Measurements from ENCODE around the gene ABCA9. TPM values are rescaled to one million over a fixed set of nuclear protein-coding genes. Genes with fewer than 3 reads are reported as not detected.
"Not testable (repeated sequence)": the region's sequence is repeated elsewhere in the genome, so short reads cannot be mapped to it uniquely, and the experiment has no call there.

Gene ABCA9
- total RNA-seq, 1 experiment from 2014 or later: 0.05 TPM

DNA sequence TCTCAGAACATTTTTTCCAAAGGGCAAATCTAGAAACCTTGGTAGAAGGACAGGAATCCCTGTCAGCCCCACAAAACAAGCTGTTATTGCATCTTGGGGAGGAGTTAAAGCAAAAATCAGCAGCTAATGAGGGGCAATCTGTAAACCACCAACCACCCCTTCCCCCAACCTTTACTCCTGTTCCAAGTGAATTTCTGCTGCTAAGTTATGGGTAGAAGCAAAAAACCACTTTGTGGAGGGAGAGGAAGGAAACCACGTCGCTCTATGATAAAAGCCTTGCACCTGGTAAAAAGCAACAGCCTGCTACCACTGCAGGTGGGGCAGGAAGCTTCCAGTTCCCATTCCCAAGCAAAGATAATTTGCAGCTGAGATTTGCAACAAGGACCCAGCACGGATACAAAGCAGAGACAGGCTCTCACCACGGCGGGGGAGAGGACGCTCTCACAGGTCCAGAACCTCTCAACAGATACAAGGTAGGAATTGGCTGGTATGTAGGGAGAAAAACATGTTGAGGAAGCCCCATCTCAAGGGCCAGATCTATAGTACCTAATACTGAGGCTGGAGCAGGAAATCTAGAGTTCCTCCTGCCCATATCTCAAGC is 116.2 kb downstream of the ABCA9 start:
- H3K27ac ChIP-seq (ENCODE audit: low read length): no peak overlapping the region
- H3K4me3 ChIP-seq (ENCODE audit: low read depth in 2 of 2, low read length in 2 of 2): no peak overlapping the region
- TF ChIP-seq TCF7L2 (IDR thresholded peaks at IDR 0.05; ENCODE audit: low read depth, low read length) (no peak), POLR2AphosphoS5 (IDR thresholded peaks at IDR 0.05; ENCODE audit: low read depth, low read length) (no peak), SIN3A (IDR thresholded peaks at IDR 0.05; ENCODE audit: borderline replicate concordance, insufficient read depth, low read depth, low read length) (no peak)
- TF ChIP-seq, protein P1, sequence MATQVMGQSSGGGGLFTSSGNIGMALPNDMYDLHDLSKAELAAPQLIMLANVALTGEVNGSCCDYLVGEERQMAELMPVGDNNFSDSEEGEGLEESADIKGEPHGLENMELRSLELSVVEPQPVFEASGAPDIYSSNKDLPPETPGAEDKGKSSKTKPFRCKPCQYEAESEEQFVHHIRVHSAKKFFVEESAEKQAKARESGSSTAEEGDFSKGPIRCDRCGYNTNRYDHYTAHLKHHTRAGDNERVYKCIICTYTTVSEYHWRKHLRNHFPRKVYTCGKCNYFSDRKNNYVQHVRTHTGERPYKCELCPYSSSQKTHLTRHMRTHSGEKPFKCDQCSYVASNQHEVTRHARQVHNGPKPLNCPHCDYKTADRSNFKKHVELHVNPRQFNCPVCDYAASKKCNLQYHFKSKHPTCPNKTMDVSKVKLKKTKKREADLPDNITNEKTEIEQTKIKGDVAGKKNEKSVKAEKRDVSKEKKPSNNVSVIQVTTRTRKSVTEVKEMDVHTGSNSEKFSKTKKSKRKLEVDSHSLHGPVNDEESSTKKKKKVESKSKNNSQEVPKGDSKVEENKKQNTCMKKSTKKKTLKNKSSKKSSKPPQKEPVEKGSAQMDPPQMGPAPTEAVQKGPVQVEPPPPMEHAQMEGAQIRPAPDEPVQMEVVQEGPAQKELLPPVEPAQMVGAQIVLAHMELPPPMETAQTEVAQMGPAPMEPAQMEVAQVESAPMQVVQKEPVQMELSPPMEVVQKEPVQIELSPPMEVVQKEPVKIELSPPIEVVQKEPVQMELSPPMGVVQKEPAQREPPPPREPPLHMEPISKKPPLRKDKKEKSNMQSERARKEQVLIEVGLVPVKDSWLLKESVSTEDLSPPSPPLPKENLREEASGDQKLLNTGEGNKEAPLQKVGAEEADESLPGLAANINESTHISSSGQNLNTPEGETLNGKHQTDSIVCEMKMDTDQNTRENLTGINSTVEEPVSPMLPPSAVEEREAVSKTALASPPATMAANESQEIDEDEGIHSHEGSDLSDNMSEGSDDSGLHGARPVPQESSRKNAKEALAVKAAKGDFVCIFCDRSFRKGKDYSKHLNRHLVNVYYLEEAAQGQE (IDR thresholded peaks at IDR 0.05; ENCODE audit: insufficient read depth in 1 of 2, low read depth in 2 of 2, low read length in 1 of 2): no peak
- TF ChIP-seq, protein P2, sequence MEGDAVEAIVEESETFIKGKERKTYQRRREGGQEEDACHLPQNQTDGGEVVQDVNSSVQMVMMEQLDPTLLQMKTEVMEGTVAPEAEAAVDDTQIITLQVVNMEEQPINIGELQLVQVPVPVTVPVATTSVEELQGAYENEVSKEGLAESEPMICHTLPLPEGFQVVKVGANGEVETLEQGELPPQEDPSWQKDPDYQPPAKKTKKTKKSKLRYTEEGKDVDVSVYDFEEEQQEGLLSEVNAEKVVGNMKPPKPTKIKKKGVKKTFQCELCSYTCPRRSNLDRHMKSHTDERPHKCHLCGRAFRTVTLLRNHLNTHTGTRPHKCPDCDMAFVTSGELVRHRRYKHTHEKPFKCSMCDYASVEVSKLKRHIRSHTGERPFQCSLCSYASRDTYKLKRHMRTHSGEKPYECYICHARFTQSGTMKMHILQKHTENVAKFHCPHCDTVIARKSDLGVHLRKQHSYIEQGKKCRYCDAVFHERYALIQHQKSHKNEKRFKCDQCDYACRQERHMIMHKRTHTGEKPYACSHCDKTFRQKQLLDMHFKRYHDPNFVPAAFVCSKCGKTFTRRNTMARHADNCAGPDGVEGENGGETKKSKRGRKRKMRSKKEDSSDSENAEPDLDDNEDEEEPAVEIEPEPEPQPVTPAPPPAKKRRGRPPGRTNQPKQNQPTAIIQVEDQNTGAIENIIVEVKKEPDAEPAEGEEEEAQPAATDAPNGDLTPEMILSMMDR (IDR thresholded peaks at IDR 0.05): no peak
- POLR2A ChIA-PET: no interaction called here
- DNase-seq (ENCODE audit: low read depth, low spot score) (no peak), ATAC-seq (no peak)
- intact Hi-C loops (cut with micrococcal nuclease; ENCODE audit: unreplicated experiment) (no loop called here), in situ Hi-C loops (cut with HindIII; ENCODE audit: low pct_unique_long_range_greater_than_20kb, low sequenced_read_pairs) (no loop called here)
- H3K4me1 ChIP-seq (ENCODE audit: control insufficient read depth, insufficient read depth, low read length): no peaks in the 10 kb centered on the region
- H3K27me3 ChIP-seq (ENCODE audit: control insufficient read depth, insufficient read depth, low read length): no peaks in the 10 kb centered on the region
- CTCF ChIA-PET: no interaction called here
- no TSS peak for BruUV-seq (replicated peaks)
- no peaks in the 10 kb centered on the region for H3K9me3 ChIP-seq (ENCODE audit: control insufficient read depth, insufficient read depth, low read depth, low read length)
- no peaks in the 10 kb centered on the region for H3K36me3 ChIP-seq (ENCODE audit: control insufficient read depth, insufficient read depth, low read length)

DNA sequence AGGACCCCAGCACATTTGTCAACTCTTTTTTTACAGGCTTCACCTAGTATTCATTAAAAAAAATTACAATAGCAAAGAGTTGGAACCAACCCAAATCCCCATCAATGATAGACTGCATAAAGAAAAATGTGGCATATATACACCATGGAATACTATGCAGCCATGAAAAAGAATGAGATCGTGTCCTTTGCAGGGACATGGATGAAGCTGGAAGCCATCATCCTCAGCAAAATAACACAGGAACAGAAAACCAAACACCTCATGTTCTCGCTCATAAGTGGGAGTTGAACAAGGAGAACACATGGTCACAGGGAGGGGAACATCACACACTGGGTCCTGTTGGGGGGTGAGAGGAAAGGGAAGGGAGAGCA is 116.9 kb downstream of the ABCA9 start:
- H3K27me3 ChIP-seq (ENCODE audit: control insufficient read depth, insufficient read depth, low read length); ATAC-seq; H3K9me3 ChIP-seq (ENCODE audit: control insufficient read depth, insufficient read depth, low read depth, low read length); H3K4me3 ChIP-seq (ENCODE audit: low read depth in 2 of 2, low read length in 2 of 2); H3K36me3 ChIP-seq (ENCODE audit: control insufficient read depth, insufficient read depth, low read length); in situ Hi-C loops (cut with HindIII; ENCODE audit: low pct_unique_long_range_greater_than_20kb, low sequenced_read_pairs); intact Hi-C loops (cut with micrococcal nuclease; ENCODE audit: unreplicated experiment); H3K4me1 ChIP-seq (ENCODE audit: control insufficient read depth, insufficient read depth, low read length); DNase-seq (ENCODE audit: low read depth, low spot score); BruUV-seq (replicated peaks); H3K27ac ChIP-seq (ENCODE audit: low read length); POLR2A ChIA-PET; CTCF ChIA-PET: not testable (repeated sequence)

DNA sequence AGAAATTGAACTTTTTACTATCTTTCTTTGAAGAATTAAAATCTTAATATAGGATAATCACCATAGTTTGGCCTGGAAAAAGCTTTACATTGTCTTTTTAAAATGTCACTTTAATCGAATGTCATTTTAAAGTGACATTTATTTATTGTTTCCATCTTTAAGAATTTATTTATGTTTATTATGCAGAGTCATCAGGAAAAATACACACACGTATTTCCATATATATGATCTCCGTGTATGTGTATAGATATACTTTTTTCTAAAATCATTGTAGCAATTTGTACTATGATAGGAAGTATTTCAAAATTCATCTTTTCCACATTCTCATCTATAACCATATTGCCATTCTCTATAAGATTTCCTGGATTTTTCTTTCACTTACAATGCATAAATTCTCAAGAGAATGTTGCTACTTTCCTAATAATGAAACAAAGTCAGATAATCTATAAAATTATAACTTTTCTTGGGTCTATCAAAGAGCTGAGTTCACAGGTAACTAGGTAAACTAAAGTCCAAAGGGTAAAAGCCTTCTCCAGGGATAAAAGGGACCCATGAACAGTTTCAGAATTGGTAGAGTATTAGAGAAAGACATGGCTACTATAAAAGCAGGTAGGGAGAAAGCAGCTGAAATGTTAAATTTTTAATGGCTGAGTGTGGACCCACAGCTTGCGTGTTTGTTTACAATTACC is 117.5 kb downstream of the ABCA9 start:
- intact Hi-C loops (cut with micrococcal nuclease; ENCODE audit: unreplicated experiment) (no loop called here), in situ Hi-C loops (cut with HindIII; ENCODE audit: low pct_unique_long_range_greater_than_20kb, low sequenced_read_pairs) (no loop called here)
- Histone ChIP-seq H3K4me1 (ENCODE audit: control insufficient read depth, insufficient read depth, low read length) (no peaks in the 10 kb centered on the region), H3K27ac (ENCODE audit: low read length) (no peak overlapping the region), H3K36me3 (ENCODE audit: control insufficient read depth, insufficient read depth, low read length) (no peaks in the 10 kb centered on the region), H3K4me3 (ENCODE audit: low read depth in 2 of 2, low read length in 2 of 2) (no peak overlapping the region), H3K9me3 (ENCODE audit: control insufficient read depth, insufficient read depth, low read depth, low read length) (no peaks in the 10 kb centered on the region), H3K27me3 (ENCODE audit: control insufficient read depth, insufficient read depth, low read length) (no peaks in the 10 kb centered on the region)
- no peak for TF ChIP-seq SIN3A (IDR thresholded peaks at IDR 0.05; ENCODE audit: borderline replicate concordance, insufficient read depth, low read depth, low read length)
- TF ChIP-seq, protein P1 (IDR thresholded peaks at IDR 0.05; ENCODE audit: insufficient read depth in 1 of 2, low read depth in 2 of 2, low read length in 1 of 2): no peak
- TF ChIP-seq, protein P2 (IDR thresholded peaks at IDR 0.05): no peak
- TF ChIP-seq TCF7L2 (IDR thresholded peaks at IDR 0.05; ENCODE audit: low read depth, low read length): no peak
- no peak for TF ChIP-seq POLR2AphosphoS5 (IDR thresholded peaks at IDR 0.05; ENCODE audit: low read depth, low read length)
- ChIA-PET POLR2A (no interaction called here), CTCF (no interaction called here)
- BruUV-seq (replicated peaks): no TSS peak
- no peak for DNase-seq (ENCODE audit: low read depth, low spot score)
- no peak for ATAC-seq
